Measurements from ENCODE around the gene NTM.
A peak's percentile ranks its signal among the peaks of the same experiment; 100 is the strongest.

NTM gene

DNA sequence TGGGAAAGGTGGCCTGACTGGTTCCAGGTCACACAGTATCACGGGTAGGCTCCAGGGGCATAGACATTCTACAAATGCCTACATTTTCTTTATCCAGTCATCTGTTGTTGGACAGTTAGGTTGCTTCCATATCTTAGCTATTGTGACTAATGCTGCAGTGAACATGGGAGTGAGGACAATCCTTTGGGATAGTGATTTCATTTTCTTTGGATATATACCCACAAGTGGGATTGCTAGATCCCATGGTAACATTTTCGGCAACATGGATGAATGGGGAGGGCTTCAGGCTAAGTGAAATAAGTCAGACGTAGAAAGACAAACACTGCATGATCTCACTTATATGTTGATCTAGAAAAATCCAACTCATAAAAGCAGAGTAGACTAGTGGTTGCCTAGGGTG, 744.3 kb downstream of the NTM start:
- no peak for DNase-seq (ENCODE audit: low spot score)

DNA sequence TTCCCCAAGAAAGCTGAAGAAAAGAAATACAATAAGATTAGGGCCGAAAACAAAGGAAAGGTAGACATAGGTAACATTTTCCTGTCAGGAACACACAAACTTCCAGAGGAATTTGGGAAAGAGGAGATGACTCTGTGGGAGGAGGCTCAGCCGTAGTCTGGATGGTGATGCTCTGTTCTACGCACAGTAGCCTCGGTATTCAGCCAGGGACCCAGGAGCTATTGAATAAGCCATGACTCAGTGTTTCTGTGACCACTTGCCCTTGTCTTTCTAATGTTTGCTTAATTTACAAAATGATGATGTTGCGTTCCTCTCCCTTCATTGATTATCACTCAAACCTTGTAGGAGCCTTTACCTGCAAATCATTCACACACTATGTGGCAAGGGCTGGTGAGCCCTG, 745.0 kb downstream of the NTM start:
- no peak for DNase-seq (ENCODE audit: low spot score)

DNA sequence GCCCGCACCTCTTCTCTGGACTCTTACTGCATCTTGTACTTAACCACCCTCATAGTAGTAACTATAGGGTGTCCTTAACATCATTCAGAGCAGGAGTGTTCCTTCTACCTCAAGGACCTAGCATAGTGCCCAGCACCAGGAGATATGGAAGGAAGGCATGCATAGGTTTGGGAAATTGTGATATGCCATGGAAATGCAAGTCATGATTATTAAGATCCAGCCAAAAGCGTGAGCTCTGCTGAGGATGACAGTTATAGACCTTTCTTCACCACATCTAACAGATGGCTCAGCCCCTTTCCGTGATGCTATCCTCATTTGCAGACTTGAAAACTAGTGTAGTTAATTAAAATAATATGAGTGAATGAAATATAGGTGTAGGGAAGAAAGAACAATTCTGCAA, 746.1 kb downstream of the NTM start:
- no peak for DNase-seq (ENCODE audit: low spot score)

DNA sequence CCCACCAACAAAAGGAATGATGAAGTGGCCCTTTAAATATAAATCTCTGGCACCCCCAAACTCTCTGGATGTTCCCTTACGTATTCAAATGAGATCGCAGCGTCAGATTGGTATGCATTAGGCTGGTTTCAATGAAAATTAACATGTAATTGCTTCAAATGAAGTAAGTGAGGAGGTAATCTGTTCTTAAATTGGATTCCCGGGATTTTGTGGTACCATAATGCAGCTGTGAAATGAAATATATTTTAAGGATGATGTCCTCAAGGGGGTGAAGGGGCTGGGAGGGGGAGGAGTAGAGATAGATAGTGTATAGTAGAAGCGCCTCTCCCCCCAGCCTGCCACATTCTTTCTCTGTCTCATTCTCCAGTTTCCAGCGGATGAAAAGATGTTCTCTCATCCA, 748.2 kb downstream of the NTM start:
- no peak for DNase-seq (ENCODE audit: low spot score)

DNA sequence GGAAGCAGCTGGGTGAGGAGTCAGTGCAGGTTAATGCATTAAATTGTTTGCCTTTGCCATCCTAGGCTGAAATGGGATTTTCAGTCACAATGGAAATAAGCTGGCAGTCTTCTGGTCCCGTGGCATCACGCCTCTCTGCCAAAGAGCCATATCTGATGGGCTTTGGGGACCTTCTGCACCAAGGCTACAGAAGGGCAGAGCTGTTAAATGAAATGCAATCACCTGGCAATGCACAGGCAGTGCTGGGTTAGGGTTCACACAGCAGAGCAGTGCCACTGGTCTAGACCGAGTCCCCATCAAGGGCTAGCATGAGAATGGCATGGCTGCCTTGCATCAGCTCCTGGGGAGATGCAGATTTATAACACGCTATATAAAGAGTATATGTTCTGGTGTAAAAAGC, 749.2 kb downstream of the NTM start:
- DNase-seq (ENCODE audit: low spot score), result no peak

DNA sequence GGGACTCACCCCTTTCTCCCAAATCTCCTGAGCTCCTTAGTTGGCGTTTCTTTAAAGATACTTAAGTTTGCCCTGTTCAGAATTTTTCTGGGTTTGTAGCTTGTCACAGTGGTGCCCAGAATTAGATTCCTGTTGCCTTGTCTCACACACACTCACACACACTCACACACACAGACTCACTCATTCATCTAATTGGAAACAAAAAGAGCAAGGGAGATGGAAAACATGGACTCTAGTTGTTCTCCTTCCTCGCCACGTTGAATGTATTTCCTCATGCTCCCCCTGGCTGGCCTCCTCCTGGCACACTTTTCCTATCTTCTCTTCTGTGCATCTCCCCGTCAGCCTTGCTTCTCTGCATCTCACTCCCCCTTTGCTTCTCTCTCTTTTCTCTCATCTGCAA, 752.3 kb downstream of the NTM start:
- no peak for DNase-seq (ENCODE audit: low spot score)

DNA sequence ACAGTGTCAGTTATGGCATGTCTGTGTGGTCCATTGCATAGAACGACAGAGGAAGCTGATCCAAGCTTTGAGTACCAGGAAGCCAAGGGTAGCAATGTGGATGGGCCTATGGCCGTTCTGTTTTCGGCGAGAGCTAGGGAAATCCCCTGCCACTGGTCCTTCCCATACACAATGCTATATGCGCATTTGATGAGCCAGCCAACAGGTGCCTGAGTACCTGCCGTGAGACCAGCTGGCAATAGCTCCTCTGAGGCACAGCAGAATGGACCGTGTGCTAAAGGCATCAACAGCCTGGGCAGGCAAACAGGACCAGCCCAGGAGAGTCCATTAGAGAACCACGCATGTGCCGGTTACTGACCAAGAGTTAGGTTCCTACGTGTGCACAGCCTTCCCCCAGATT, 753.0 kb downstream of the NTM start:
- no peak for DNase-seq (ENCODE audit: low spot score)

DNA sequence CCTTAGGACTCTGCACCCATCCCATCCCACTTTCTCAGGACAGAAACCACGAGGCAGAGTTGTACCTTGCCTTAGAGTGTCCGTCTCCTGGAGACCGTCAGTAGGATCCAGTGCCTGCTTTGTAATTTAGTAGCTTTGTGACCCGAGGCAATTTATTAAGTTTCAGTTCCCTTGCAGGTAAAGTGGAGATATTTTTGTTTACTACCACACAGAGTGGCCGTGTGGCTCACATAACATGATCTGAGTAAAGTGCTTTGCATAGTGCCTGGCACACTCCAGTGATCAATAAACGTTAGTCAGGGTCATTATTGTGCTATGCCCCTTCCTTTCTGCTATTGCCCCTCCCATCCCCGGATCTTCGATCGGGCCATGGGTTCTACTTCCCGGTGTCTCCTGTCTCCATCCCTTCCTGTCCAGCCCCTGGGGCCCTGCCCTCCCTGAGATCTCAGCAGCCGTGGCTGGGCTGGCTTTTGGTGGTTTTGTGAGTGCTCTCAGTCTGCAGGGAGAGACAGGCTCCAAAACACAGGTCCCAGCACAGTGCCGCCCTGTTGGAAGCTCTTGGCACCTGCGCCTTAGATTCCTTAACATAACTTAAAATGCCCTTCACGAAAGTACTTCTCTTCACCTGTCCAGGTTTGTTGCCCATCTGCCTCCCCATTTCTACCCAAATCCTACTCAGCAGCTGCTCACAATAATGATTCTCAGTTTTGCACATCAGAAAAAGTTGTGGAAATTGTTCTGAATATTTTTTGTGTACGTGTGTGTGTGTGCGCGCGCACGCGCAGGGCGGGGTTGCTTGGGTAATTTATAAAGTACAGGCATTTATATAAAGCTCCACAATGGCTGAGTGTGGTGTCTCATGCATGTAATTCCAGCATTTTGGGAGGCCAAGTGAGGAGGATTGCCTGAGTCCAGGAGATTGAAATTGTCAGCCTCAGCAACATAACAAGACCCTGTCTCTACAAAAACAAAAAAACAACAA, 753.7 kb downstream of the NTM start:
- DNase-seq (ENCODE audit: low spot score), result no peak

DNA sequence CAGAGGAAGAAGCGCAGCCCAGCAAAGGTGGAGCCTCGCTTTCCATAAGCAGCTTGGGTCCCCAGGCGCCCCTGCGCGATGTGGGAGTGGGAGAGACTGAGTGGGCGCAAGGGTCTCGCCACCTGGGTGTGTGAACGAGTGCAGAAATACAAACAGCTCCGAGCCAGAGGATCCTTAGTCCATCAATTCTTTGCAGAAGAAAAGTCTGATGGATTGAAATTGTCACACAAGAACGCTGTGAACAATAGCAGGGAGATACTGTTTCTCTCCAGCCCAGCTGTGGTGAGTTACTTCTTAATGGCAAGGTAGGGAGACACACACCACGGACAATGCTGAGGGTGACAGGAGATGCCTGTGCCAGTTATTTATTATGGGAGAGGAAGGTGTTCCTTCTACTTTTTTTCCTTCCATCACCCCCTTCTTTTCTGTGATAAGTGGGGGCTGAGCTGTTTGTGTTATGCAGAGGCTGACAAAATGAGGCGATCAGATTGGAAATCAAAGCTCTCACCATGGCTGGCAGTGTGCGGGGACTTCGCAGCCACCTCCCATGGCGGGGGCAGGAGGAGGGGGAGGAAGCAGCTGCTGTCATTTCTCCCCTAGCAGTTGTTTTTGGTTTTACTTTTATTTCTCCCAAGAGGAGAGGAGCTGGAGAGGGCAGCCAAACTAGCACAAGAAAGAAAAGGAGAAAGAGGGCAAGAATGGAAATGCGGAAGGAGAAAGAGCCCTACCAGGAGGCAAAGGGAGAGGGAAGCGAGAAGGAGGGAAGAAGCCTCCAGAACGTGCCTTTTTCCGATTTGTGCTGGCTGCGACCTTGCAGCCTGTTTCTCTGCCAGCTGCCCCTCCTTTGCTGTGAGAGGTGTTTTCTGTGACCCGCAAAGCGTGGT, 755.8 kb downstream of the NTM start:
- peak; percentile 49 for DNase-seq (ENCODE audit: low spot score)

DNA sequence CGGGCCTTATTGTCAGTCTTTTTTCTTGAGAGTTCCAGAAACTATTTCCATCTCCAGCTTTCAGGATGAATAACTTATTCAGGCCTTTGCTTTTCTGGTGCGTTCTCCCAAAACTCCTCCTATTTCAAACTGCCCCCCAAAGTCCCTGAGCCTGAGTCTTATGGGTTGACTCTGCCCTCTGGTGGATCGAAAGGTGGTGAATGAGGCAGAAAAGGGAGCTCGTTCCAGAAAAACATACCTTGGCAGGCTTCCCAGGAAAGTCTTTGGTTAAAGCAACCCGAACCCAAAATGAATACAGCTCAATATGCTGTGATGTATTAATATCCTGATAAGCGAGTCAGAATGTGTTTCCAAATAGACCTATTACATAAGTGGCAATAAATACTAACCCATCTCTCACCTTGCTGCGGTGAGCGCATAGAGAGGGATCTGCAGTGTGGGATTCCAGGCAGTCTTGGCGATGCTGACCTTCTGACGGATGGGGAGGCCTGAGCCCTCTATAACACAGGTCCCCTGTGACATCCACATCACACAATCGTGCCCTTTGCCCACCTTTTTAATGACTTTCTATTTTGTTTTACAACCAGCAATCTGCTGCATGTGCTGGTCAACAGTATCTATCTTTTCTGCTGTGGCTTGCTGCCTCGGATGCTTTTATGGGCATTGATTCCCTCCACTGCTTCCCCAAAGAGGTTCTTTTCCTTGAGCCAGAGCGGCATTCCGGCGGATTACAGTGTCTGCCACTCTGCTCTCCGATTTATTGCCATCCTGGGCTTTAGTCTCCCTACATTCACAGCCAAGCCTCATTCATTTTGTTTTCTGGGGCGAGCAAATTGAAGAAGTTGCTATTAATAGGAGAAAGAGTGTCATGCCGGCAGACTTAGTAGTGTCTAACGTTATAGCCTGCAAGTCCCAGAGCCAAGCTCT, 756.8 kb downstream of the NTM start:
- peak; percentile 85 for DNase-seq (ENCODE audit: low spot score)

DNA sequence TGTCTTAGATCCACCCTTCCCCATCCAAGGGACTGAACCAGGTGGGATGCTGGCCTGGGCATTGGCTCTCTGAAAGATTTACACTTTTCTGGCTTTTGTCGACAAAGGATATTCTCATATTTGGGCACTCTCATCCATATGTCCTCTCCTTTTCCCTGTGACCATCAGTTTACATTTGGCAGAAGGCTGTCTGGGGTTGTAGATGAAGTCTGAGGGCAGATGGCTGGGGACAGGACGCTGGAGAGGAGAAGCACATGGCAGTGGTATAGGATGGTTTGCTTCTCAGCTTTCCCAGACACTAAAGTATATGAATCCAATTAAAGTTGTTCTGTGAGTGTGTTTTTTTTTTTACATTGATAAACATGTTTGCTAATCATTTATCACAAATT, 757.5 kb downstream of the NTM start:
- DNase-seq (ENCODE audit: low spot score), result no peak

DNA sequence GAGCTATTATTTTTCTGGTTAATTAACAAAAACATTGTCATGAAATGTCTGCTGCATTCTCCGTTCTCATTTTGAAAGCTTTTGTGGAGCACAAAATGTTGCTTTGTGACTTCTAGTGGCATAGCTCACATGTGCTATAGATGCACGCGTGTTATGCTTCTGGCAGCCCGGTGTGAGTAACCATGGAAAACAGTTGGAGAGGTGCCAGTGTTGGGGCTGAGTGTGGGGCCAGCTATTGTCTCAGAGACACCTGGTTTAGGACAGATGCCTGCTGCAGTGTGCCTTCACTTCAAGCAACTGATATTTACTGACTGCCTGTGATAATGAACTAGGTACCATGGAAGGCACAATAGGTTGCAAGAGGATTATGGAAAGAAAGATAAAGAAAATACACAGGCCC, 760.6 kb downstream of the NTM start:
- DNase-seq (ENCODE audit: low spot score), result no peak

DNA sequence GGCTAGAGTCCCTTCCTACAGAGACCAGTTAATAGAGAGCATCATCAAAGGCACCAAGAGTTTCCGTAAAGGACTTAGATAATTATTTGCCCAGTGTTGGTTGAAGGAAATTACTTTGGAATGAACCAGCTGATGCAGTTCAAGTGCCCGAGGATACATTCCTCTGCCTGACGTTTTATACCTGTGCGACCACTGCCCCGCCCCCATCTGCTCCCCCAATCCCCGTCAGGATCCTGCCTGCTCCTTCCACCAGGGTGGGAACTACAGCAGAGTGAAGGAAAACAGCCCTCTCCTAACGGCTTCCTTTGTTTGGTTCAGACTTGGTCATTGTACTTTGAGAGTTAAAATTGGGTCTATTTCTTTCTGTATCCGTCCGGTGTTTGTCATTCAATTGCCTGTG, 761.5 kb downstream of the NTM start:
- no peak for DNase-seq (ENCODE audit: low spot score)

DNA sequence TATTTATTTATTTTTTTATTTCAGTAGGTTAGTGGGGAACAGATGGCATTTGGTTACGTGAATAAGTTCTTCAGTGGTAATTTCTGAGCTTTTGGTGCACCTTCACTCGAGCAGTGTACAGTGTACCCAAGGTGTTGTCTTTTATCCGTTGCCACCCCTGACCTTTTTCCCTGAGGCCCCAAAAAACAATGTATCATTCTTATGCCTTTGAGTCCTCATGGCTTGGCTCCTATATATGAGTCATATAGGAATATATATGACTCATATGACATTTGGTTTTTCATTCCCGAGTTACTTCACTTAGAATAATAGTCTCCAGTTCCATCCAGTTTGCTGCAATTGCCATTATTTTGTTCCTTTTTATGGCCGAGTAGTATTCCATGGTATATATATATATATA, 763.9 kb downstream of the NTM start:
- no peak for DNase-seq (ENCODE audit: low spot score)

DNA sequence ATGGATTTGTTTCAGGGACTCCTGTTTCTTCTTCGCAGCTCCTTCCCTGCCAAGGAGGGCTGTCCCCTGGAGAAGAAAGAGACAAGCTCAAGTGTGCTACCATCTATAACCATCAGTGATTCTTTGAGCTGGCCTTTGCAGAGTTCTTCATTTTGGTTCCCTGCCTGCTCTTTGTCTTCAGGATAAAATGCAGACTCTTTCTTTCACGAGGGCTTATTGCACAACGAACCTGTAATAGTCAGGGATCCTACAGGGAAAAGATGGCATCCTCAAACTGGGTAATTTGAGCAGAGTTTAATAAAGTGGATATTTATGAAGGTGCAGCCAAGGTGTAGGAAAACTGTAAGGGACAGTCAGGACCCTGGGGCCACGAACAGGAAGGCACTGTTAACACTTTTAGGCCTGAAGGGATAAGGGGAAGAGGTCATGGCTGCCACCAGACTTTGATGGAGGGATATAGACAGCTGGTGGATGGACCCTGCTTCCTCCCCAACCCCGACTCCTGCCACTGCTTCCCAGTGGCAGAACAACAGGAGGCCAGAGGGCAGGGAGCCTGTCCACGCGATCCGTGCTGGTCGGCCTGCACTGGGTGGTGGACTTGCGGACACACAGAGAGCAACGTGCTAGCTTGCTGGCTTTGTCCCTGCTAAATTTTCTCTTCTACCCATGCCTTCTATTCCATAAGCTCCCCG, 767.0 kb downstream of the NTM start:
- DNase-seq (ENCODE audit: low spot score), result no peak

DNA sequence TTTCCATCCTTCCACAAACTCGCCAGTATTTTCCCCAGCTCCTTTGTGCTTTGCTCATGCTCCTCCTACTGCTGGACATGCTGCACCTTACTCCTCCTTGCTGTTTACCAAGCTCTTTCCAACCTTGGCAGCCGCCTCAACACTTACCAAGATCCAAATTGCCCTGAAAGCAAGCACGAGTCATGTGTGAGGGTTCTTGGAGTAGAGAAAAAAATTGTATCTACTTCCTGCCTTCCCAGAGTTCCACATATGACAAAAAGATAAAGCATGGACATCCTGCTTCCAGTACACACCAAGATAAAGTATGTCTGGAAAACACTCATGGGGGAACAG, 767.5 kb downstream of the NTM start:
- no peak for DNase-seq (ENCODE audit: low spot score)

DNA sequence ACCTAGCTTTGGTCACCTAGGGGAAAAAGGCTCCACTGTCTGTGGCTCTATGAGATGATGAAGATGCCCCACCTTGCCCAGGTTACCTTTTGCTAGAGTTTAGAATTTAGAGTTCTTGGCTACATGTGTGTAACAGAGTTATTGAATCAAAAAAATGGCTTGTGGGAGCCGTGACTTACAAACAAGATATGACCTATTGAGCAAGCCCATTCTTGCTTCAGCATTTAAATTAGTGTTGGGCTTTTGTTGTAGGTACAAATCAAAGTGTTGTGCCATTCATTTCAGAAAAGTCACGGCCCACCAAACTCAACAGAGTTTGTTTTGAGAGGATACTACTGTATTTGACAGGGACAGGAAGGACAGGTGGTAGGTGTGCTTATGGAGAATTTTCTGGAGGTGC, 768.8 kb downstream of the NTM start:
- no peak for DNase-seq (ENCODE audit: low spot score)

DNA sequence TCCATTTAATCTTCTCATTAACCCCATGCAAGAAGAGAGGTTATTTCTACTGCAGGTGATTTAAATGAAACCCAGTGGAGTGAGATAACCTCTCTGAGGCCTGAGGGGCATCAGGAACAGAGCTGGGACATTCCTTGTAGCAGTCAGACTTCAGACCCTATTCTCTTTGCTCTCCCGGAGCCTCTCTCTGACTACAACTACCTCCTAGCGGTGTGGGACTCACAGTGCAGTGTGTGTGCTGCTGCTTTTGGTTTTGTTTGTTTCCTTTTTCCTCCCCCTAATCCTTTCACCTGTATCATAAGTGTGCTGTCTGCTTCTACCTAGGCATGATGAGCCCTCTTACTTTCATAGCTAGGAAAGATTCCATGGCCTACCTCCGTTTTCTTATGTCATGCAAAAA, 769.6 kb downstream of the NTM start:
- no peak for DNase-seq (ENCODE audit: low spot score)

DNA sequence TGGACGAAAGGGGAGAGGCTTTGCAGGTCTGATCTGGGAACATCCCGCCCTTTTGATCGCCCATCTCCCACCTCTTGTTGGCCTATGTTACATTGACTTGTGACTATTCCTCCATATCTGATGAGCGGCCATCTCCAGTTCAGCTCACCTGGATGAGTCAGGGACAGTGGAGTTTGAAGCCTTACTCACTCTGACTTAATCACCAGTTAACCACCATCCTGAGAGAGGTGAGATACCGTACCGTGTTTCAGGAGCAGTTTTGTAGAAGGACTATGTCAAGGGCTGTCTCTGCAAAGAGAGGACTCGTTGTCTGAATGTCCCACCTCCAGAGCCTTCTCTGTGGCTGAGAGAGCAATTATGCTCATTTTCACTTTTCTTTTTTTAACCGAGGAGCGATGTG, 771.7 kb downstream of the NTM start:
- DNase-seq (ENCODE audit: low spot score), result no peak

DNA sequence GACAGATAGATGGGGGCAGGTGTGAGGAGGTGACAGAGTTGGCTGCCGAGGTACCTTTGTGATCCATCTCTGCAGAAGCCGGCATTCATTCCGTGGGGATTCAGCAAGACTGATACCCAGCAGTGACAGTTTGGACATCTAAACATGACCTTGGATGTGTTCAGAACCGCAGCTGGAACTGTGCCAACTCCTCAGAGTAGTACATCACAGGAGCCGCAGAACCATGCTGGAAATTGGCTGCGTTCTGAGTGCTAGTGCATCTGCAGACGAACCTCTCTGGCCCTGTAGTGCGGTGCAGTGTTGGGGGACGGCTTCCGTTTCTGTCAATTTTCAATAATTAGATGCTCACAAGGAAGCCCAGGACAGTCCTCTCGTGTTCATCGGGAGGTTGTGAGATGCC, 772.1 kb downstream of the NTM start:
- no peak for DNase-seq (ENCODE audit: low spot score)

DNA sequence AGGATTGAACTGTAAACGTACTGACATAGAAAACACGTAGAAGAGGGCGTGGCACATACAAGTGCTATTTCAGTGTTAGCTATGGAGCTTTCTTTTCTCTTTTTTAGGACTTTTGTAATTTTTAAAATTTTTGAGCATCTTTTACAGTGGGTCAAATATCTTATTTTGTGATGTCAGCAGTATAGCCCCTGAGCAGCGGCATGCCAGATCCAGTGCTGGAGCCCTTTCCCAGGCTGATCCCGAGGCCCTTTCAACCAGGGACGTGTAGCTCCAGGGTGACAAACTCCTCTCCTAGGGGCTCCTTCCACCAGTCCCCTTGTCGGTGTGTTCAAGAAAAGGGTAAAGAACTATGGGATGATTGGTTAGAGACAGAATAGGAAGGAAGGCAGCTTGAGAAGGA, 777.0 kb downstream of the NTM start:
- DNase-seq (ENCODE audit: low spot score), result no peak

DNA sequence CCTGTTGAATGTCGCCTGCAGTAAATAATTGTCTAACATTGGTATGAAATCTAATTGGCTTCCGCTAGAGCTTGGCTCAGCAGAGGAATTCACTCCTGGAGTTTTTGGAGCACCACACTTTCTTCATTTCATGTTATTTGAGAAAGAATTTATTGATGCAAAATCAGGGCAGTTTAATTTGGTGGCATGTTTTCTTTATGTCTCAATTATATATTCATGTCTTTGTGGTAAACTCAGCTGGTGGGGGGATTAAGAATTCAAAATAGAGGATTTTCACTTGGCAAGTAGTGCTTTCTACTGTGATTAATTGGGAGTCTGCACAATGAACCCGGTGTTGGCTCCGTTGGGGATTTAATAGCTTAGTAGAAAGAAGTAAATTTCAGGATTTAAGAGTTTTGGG, 784.4 kb downstream of the NTM start:
- no peak for DNase-seq (ENCODE audit: low spot score)

All from hepatic stellate cell (primary cell).